Transverse colon (tissue), 4 donors: Measurements from ENCODE around the gene ARPC1A. TPM values are rescaled to one million over a fixed set of nuclear protein-coding genes. Genes with fewer than 3 reads are reported as not detected.

ENCODE experiments used
- DNase-seq: peaks from one replicate; pipeline ENCODE4 v3.0.0-alpha.2; 2019
- H3K27ac ChIP-seq, 4 donors: fragments of 200-600 bp; sonication (generic); 2 replicates each; pipeline ENCODE4 v1.5.1; 2016 to 2018; ENCODE audit warnings: inconsistent platforms in 4 of 4
- H3K27me3 ChIP-seq: fragments of 200-600 bp; sonication (generic); 2 replicates; pipeline ENCODE4 v1.5.1; 2017; ENCODE audit warnings: inconsistent platforms
- H3K36me3 ChIP-seq, 4 donors: fragments of 200-600 bp; sonication (generic); 2 replicates each; pipeline ENCODE4 v1.5.1; 2017 to 2019; ENCODE audit warnings: inconsistent platforms in 4 of 4
- H3K4me1 ChIP-seq, 4 donors: fragments of 200-600 bp; sonication (generic); 2 replicates each; pipeline ENCODE4 v1.5.1; 2017 to 2020; ENCODE audit warnings: inconsistent platforms in 4 of 4
- H3K4me3 ChIP-seq, 4 donors: fragments of 200-600 bp; sonication (generic); 1 replicate in 1 of 4; 2 replicates in 3 of 4; pipeline versions ENCODE4 v1.5.1 to v1.6.1; 2017 to 2019; ENCODE audit warnings: inconsistent platforms in 4 of 4
- H3K9me3 ChIP-seq, 2 donors: fragments of 200-600 bp; sonication (generic); 2 replicates each; pipeline ENCODE4 v1.5.1; 2017 to 2019; ENCODE audit warnings: inconsistent platforms in 2 of 2
- EP300 ChIP-seq: sonication (generic); formaldehyde crosslinking; IDR thresholded peaks from one replicate; pipeline ENCODE4 v1.6.1; 2017; ENCODE audit warnings: antibody characterized with exemption, low read depth
- POLR2A ChIP-seq: fragments of 450-650 bp; IDR thresholded peaks from one replicate; pipeline ENCODE4 v1.6.1; 2016; ENCODE audit warnings: antibody characterized with exemption, mild to moderate bottlenecking, moderate library complexity
- POLR2AphosphoS5 ChIP-seq, 3 donors: sonication (generic); formaldehyde crosslinking; IDR thresholded peaks; one replicate each; pipeline ENCODE4 v1.6.1; 2016; ENCODE audit warnings: antibody characterized with exemption in 3 of 3
- WGBS, 2 donors: methylation state at CpG; one replicate each; pipeline ENCODE4 v1.1.5; 2018; ENCODE audit warnings: low coverage in 1 of 2; 5-methylcytosine and 5-hydroxymethylcytosine counted together
- in situ Hi-C, 4 donors: fragments of 200-750 bp; cut with MboI; loops; one replicate each; pipeline versions ENCODE4 v1.15.0 to v1.15.1; 2017; ENCODE audit warnings: low sequenced_read_pairs in 3 of 4, low pct_ligation_motif_present in 1 of 4, low pct_unique_long_range_greater_than_20kb in 1 of 4
- intact Hi-C: fragments of 100-400 bp; cut with DNase I; formaldehyde crosslinking; loops from one replicate; pipeline ENCODE4 v1.15.1; 2023; ENCODE audit warnings: low total_unique reads
- total RNA-seq, 4 donors: library from RNA; depleted of rRNA; stranded (reverse); fragments of >200 nt; gene quantifications; one replicate each; pipeline ENCODE4 v1.1.0, GENCODE V29; 2016
- TF ChIP-seq, protein P1 (sequence below), 5 experiments: fragments of 200-600 bp in 3 of 5; fragments of 450-650 bp in 2 of 5; sonication (generic) in 3 of 5; IDR thresholded peaks; 1 replicate in 2 of 5; 2 replicates in 3 of 5; pipeline ENCODE4 v1.5.1; 2016 to 2017; ENCODE audit warnings: antibody characterized with exemption in 5 of 5, inconsistent platforms in 3 of 5, mild to moderate bottlenecking in 2 of 5, moderate library complexity in 1 of 5

Gene ARPC1A
- total RNA-seq, 4 donors from 2014 or later, result 104 to 186 (median 147) TPM

DNA sequence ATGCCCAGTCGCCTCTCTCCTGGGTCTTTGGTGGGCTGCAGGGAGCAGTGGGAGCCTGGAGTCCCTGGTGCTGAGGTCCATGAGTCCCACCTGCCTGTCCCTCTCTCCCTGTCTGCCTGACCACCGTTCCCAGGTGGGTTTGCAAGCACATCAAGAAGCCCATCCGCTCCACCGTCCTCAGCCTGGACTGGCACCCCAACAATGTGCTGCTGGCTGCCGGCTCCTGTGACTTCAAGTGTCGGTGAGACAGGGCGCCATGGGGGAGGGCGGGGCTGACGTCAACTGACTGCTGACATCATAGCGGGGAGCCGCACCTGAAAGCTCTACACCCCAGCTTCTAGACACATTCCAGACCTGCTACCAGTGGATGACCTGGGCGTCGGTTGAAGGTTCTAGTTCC lies 64.1 kb downstream of the ARPC1A start:
- intact Hi-C loops, result no loop called here
- Histone ChIP-seq H3K27me3 (no peaks in the 10 kb centered on the region), H3K9me3 (no peaks in the 10 kb centered on the region), H3K4me3 (no peak overlapping the region), H3K4me1 (peaks cover 17 to 19% (median 17%) of the 10 kb centered on the region in 4 donors), H3K36me3 (peaks cover 0 to 19% (median 9%) of the 10 kb centered on the region in 4 donors), H3K27ac (no peak overlapping the region)
- TF ChIP-seq, protein P1, sequence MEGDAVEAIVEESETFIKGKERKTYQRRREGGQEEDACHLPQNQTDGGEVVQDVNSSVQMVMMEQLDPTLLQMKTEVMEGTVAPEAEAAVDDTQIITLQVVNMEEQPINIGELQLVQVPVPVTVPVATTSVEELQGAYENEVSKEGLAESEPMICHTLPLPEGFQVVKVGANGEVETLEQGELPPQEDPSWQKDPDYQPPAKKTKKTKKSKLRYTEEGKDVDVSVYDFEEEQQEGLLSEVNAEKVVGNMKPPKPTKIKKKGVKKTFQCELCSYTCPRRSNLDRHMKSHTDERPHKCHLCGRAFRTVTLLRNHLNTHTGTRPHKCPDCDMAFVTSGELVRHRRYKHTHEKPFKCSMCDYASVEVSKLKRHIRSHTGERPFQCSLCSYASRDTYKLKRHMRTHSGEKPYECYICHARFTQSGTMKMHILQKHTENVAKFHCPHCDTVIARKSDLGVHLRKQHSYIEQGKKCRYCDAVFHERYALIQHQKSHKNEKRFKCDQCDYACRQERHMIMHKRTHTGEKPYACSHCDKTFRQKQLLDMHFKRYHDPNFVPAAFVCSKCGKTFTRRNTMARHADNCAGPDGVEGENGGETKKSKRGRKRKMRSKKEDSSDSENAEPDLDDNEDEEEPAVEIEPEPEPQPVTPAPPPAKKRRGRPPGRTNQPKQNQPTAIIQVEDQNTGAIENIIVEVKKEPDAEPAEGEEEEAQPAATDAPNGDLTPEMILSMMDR (IDR thresholded peaks at IDR 0.05), result no peak
- no peak for TF ChIP-seq EP300
- no peak for TF ChIP-seq POLR2AphosphoS5 (IDR thresholded peaks at IDR 0.05)
- no peak for TF ChIP-seq POLR2A
- in situ Hi-C loops, result no loop called here
- no peak for DNase-seq
- 90 to 100% methylated on average over 2 to 13 of the region's 13 CpGs for WGBS, 2 donors

DNA sequence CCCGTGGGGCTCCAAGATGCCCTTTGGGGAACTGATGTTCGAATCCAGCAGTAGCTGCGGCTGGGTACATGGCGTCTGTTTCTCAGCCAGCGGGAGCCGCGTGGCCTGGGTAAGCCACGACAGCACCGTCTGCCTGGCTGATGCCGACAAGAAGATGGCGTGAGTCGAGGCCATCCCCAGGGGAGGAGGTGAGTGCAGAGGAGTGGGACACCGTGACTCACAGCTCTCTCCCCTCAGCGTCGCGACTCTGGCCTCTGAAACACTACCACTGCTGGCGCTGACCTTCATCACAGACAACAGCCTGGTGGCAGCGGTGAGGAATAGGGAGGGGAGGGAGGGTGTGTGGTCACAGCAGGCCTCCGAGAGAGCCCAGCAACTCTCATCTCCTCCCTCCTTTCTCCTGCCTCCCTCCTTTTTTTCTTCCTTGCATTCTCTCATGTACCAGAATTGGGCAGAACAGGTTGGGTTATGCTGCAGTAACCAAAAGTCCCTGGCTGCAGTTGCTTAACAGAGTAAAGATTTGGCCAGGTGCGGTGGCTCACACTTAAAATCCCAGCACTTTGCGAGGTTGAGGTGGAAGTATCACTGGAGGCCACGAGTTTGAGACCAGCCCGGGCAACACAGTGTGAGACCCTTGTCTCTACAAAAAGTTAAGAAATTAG lies 65.4 kb downstream of the ARPC1A start:
- peaks cover 17 to 19% (median 17%) of the 10 kb centered on the region in 4 donors for H3K4me1 ChIP-seq
- peaks cover 0 to 19% (median 9%) of the 10 kb centered on the region in 4 donors for H3K36me3 ChIP-seq
- TF ChIP-seq POLR2A, result no peak
- TF ChIP-seq POLR2AphosphoS5 (IDR thresholded peaks at IDR 0.05), result no peak
- TF ChIP-seq, protein P1 (IDR thresholded peaks at IDR 0.05), result no peak
- no peak for TF ChIP-seq EP300
- no peak for DNase-seq
- WGBS, 2 donors, result 93 to 100% methylated on average over 1 to 23 of the region's 23 CpGs
- no peak overlapping the region for H3K4me3 ChIP-seq
- in situ Hi-C loops (no loop called here), intact Hi-C loops (no loop called here)
- no peaks in the 10 kb centered on the region for H3K9me3 ChIP-seq
- H3K27ac ChIP-seq, result no peak overlapping the region
- H3K27me3 ChIP-seq, result no peaks in the 10 kb centered on the region

DNA sequence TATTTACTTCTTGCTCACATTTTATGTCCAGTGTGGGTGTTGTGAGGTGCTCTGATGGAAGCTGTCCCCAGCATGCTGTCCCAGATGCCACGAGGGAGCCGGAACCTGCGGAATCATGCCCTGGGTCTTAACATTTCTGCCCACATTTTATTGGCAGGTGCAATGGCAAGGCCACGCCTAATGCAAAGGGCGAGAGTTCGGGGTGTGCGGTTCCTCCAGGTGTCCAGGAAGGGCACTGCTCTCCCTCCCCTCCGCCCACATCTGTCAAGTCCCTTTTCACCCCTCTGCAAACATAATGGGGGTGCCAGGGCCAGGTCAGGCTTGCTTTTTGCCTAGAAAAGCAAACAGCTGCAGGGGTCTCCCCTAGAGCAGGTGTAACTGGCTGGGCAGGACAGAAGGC lies 66.3 kb downstream of the ARPC1A start:
- TF ChIP-seq, protein P1 (IDR thresholded peaks at IDR 0.05), result no peak
- no peak for TF ChIP-seq EP300
- DNase-seq, result peak; percentile 41
- H3K9me3 ChIP-seq, result no peaks in the 10 kb centered on the region
- H3K4me1 ChIP-seq, result peaks cover 17 to 19% (median 17%) of the 10 kb centered on the region in 4 donors
- H3K36me3 ChIP-seq, result peaks cover 0 to 24% (median 9%) of the 10 kb centered on the region in 4 donors
- peak overlapping the region in 2 of 4 donors; percentile 51 to 59 for H3K4me3 ChIP-seq
- no peaks in the 10 kb centered on the region for H3K27me3 ChIP-seq
- in situ Hi-C loops, result no loop called here
- intact Hi-C loops, result no loop called here
- WGBS, 2 donors, result 59% methylated on average over 8 of the region's 8 CpGs; no CpG with 5 or more reads in 1 of the 2 donors
- peak overlapping the region; percentile 72 to 84 (median 82) for H3K27ac ChIP-seq

DNA sequence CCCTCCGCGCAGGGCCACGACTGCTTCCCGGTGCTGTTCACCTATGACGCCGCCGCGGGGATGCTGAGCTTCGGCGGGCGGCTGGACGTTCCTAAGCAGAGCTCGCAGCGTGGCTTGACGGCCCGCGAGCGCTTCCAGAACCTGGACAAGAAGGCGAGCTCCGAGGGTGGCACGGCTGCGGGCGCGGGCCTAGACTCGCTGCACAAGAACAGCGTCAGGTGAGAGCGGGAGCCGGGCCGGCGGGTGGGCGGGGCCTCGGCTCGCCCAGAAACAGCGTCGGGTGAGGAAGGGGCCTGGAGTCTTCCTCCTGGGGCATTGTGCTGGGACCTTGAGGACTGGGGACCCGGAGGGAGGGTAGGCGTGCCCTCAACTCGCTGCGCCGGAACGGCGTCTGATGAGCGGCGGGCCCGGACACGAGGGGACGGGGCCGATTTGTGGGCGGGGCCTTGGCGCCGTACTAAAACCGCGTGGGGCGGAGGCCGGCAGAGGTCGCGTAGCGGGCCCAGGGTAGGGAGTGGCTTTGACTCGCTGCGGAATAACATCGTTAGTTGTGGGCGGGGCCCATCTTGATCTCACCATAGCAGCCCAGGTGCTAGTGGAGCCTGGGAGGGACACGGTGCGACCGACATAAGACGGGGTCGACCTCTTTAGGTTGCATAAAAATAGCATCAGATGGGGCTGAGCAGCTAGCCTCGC lies 67.1 kb downstream of the ARPC1A start:
- Histone ChIP-seq H3K4me1 (peaks cover 17 to 19% (median 17%) of the 10 kb centered on the region in 4 donors), H3K36me3 (peaks cover 0 to 29% (median 11%) of the 10 kb centered on the region in 4 donors), H3K9me3 (no peaks in the 10 kb centered on the region), H3K27ac (peak overlapping the region; percentile 72 to 84 (median 82)), H3K4me3 (peak overlapping the region; percentile 45 to 59 (median 49)), H3K27me3 (no peaks in the 10 kb centered on the region)
- peak; percentile 91 for DNase-seq
- intact Hi-C loops (no loop called here), in situ Hi-C loops (no loop called here)
- TF ChIP-seq POLR2AphosphoS5 (IDR thresholded peaks at IDR 0.05) (peak; percentile 54 to 75 (median 71)), POLR2A (peak; percentile 50), EP300 (no peak)
- TF ChIP-seq, protein P1 (IDR thresholded peaks at IDR 0.05), result no peak
- WGBS, 2 donors, result 10% methylated on average over 46 of the region's 68 CpGs; no CpG with 5 or more reads in 1 of the 2 donors
